HTR-8/SVneo (cell line): ENCODE measurements around the gene CCDC97.
A peak's percentile ranks its signal among the peaks of the same experiment; 100 is the strongest.

Experiments
- DNase-seq: peaks from one replicate; pipeline ENCODE4 v3.0.0; 2011; ENCODE audit warnings: low spot score, mixed read lengths; ENCODE audit not compliant: insufficient read length
- FAIRE-seq: peaks from 2 replicates; lab custom pipeline; 2011; peaks lifted over from hg19 to GRCh38; lab: Jason Lieb, UNC

CCDC97 gene

DNA sequence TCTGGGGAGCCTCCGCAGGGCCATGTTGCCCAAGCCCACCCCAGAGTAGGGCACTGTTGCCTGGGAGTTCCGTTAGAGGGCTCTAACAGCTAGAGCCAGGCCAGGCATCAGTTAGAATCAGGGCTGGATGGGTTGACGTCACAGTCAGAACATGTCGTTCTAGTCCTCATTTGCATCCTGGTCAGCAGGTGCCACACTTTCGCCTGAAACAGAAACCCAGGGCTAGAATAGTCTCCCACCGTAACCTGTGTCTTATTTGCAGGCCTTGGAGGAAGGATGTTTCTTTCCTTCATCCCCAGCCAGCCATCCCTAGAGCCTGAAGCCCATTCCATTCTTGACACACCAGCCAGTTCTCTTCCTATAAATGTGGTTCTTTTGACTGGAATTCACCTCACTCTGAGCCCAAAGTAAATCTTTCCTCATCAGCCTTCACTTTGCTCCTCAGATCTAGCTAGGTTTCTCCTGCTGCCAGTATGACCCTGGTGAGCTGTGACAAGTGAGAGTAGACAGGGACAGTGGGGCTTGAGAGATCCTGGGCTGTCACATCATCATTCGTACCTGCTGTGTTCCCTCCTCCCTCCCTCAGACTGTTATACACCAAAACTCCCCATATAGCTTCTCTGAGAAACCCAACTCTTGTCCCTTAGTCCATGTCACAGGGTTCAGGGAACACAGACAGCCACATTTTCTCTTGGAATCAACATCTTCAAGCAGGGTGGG, 12.2 kb upstream of the CCDC97 start:
- FAIRE-seq = no peak
- no peak for DNase-seq

- no peak for FAIRE-seq
- DNase-seq = no peak
These were observed 11.5 kb upstream of the CCDC97 start for GRCh38 chr19:41298348-41298964.

- FAIRE-seq (no peak), DNase-seq (no peak)
These were observed 10.8 kb upstream of the CCDC97 start for GRCh38 chr19:41299046-41299754.

- no peak for FAIRE-seq
- DNase-seq = no peak
These were observed 10.2 kb upstream of the CCDC97 start for GRCh38 chr19:41299755-41300089.

- no peak for FAIRE-seq
- no peak for DNase-seq
These were observed 9.4 kb upstream of the CCDC97 start for GRCh38 chr19:41300555-41300954.

- no peak for FAIRE-seq
These were observed 7.2 kb upstream of the CCDC97 start for GRCh38 chr19:41302624-41303351.

DNA sequence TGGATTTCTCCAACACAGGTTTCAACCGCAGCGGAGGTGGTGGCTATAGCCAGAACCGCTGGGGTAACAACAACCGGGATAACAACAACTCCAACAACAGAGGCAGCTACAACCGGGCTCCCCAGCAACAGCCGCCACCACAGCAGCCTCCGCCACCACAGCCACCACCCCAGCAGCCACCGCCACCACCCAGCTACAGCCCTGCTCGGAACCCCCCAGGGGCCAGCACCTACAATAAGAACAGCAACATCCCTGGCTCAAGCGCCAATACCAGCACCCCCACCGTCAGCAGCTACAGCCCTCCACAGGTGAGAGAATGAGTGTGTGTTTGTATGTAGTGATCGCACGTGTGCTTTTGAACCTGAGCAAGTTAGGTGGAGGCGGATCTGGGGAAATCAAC, 6.0 kb upstream of the CCDC97 start:
- DNase-seq (no peak), FAIRE-seq (no peak)

More at GRCh38 chr19:41302624-41303351, 7.2 kb upstream of the CCDC97 start:
- no peak for DNase-seq

- FAIRE-seq = no peak
- no peak for DNase-seq
These were observed 5.1 kb upstream of the CCDC97 start for GRCh38 chr19:41304706-41305483.

DNA sequence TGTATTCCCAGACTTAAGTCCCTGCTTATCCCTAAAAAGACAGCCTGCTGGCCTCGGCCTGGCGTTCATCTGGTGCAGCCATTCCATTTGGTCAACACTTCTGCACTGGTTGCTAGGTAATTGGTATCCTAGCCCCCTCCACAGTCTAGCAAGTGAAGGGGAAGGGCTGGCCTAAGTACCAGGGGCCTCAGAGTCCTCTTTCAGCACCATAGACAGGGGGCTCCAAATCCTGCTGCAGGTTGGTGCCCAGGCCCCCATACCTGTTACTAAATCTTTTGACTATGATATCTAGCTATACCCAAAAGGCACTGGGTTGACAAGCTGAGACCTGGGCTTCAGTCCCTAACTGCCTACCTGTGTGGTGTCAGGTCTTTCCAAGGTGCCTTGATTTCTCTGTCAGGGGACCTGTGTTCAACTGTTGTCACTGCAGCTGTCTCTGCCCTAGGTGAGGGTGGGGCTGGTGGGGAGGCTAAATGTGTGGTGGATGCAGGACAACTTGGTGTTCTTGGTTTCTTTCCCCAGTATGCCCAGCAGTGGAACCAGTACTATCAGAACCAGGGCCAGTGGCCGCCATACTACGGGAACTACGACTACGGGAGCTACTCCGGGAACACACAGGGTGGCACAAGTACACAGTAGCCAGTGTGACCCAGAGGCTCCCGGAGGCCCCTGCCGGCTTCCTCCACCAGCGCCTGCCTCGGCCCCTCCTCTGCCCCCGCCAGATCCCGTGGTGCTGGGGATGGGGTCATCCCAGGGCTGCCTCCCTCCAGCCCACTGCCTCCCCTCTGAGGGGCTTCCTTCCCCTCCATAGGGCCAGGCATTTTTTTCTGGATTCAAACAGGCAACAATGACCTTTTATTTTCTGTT, 3.8 kb upstream of the CCDC97 start:
- DNase-seq = no peak
- no peak for FAIRE-seq

DNA sequence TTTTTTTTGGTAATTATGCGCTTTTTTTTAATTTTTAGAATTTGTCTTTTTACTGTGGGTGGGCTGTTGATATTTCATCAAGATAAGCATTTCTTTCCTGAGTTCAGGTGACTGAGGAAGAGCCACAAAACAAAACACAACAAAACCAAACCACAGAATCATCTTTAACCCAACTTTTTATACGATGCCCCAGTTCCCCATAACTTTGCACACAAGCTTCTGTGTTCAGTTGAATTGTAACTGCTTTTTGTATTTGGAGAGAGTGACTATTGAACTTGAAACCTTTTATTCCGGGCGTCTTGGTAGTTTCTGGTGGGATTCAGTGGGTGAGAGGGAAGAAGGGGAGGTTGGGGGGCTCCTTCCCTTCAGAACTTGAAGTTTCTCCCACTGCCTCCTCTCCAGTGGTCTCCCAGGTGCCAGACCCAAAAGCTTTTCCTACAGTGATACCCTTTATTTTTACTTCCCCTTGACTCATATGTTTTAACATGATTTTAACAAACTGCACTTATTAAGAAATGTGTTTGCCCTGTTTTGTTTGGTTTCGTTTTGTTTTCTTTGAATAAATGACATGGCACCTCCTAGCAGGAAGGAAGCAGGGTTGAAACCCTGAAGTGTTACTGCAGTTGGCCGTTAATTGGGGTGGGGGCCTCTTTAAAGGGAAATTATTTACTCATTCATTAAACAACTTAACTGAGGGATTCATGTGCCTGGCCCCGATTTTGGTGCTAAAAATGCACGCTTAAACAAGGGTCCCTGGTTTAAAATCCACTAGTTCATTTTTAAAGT, 2.7 kb upstream of the CCDC97 start:
- FAIRE-seq = no peak
- DNase-seq = no peak

- FAIRE-seq (no peak), DNase-seq (no peak)
These were observed 2.0 kb upstream of the CCDC97 start for GRCh38 chr19:41307954-41308449.

DNA sequence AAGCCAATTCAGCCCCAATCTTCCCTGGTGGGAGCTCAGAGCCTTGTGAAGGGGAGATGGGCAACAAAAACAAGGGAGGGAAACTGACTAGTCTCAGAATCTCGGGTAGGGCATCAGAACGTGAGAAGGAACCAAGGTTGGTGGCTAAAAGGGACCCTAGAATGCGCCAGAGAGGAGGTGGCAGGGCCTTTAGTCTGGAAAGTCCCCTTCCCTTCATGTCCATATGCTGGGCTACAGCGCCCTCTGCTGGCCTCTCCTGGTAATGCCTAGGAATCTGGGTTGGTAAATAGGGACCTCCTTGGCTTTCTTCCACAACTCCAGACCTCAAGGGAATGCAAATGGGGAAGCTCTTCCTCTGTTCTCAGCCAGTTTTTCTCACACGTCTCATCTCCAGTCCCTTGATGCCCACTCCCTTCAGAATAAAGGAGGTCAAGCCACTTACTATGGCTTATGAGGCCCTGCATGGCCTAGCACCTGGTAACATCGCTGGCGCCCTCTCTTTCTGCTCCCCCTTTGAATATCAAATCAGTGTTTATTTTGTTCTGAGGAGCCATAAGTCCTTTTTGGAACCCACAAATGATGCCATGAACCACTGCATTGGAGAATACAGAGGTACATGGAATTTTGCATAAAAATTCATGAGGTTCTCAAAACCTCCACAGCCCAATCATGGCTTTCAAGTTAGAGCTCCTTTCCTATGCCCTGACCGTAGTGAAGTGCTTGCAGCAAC, 1.4 kb upstream of the CCDC97 start:
- no peak for FAIRE-seq
- DNase-seq = peak; percentile 75

GRCh38 chr19:41309180-41310032, 566 bp upstream of the CCDC97 start:
- DNase-seq (no peak), FAIRE-seq (no peak)

DNA sequence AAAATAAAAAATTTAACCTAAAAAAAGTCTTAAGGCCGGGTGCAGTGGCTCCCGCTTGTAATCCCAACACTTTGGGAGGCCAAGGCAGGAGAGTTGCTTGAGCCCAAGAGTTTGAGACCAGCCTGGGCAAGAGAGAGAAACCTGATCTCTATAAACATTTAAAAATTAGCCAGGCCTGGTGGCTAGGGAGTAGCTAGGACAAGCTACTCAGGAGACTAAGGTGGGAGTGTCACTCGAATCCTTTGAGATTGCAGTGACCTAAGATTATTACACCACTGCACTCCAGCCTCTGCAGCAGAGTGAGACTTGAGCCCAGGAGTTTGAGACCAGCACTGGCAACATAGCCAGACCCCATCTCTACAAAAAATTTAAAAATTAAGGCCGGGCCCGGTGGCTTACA, 1.1 kb downstream of the CCDC97 start:
- DNase-seq (no peak), FAIRE-seq (no peak)

GRCh38 chr19:41311613-41312012, 1.6 kb downstream of the CCDC97 start:
- FAIRE-seq (no peak), DNase-seq (no peak)

GRCh38 chr19:41316306-41316920, 6.4 kb downstream of the CCDC97 start:
- no peak for FAIRE-seq
- DNase-seq = no peak
